ENCODE measurements around the gene COG5.

Gene COG5

DNA sequence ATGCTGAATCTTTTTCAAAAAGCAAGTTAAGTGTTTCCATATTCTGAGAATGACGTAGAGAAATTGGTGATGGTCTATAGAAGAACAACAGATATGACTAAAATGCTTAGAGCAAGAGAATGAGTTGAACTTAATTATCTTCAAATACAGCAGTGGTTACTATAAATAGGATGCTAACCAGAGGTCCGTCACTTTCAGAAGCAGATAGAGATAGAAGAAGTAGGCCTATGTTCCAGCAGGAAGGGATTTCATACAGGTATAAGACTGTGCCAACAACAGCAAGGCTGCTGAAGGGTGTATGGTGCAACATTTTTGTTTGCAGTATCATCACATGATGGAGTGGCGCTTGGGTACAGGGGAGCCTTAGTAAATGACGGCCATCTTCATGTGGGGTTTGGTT lies 326.3 kb downstream of the COG5 start:
- DNase-seq: no peak
- Histone ChIP-seq H3K4me1 (no peaks in the 10 kb centered on the region; the same call in 1 of the 2 replicates), H3K4me3 (ENCODE audit: low read depth, low read length) (no peak overlapping the region), H3K9me3 (no peaks in the 10 kb centered on the region), H3K27me3 (no peaks in the 10 kb centered on the region), H3K36me3 (peaks cover 3% of the 10 kb centered on the region; the same call in 1 of the 2 replicates)
- TF ChIP-seq, protein P1, sequence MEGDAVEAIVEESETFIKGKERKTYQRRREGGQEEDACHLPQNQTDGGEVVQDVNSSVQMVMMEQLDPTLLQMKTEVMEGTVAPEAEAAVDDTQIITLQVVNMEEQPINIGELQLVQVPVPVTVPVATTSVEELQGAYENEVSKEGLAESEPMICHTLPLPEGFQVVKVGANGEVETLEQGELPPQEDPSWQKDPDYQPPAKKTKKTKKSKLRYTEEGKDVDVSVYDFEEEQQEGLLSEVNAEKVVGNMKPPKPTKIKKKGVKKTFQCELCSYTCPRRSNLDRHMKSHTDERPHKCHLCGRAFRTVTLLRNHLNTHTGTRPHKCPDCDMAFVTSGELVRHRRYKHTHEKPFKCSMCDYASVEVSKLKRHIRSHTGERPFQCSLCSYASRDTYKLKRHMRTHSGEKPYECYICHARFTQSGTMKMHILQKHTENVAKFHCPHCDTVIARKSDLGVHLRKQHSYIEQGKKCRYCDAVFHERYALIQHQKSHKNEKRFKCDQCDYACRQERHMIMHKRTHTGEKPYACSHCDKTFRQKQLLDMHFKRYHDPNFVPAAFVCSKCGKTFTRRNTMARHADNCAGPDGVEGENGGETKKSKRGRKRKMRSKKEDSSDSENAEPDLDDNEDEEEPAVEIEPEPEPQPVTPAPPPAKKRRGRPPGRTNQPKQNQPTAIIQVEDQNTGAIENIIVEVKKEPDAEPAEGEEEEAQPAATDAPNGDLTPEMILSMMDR (IDR thresholded peaks at IDR 0.05; ENCODE audit: low read depth, low read length): no peak

DNA sequence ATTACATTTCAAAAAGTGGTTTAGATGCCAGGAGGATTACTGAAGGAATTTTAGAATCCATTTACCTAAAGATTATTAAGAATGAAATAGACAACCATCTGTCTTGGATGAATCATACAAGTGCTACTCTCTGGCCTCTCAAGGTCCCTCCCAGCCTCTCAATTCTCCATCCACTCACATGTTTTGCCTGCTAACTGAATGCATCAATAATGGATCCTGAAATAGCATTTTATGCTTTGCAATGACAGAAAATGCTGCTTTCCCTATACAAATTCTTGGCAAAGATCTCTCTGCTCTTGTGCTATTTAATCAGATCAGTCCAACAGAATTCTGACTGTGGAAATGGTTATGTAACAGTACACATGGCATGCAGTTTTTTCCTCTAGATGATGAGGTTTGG lies 326.9 kb downstream of the COG5 start:
- Histone ChIP-seq H3K9me3 (no peaks in the 10 kb centered on the region), H3K36me3 (peaks cover under 1% of the 10 kb centered on the region; the same call in 1 of the 2 replicates), H3K4me3 (ENCODE audit: low read depth, low read length) (no peak overlapping the region), H3K4me1 (no peaks in the 10 kb centered on the region; the same call in 1 of the 2 replicates), H3K27me3 (no peaks in the 10 kb centered on the region)
- DNase-seq: no peak
- TF ChIP-seq, protein P1 (IDR thresholded peaks at IDR 0.05; ENCODE audit: low read depth, low read length): no peak

DNA sequence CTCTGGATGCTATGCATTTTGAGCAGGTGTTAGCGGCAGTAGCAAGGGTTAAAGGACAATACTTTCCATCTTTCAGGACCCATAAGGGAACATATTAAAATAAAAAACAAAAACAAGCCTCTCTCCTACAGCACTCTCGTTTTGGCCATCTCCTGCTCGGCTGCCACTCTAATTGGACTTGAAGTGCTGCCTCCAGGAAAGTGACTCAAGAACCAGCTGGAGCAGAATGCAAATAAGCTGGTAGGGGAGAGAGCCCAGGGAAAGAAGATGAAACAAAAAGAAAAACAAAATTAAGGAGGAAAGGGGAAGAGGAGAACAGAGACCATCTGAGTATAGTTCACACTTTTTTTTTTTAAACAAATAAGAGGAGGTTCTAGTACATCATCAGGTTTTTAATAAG lies 329.3 kb downstream of the COG5 start:
- no peak for DNase-seq
- H3K4me1 ChIP-seq: no peaks in the 10 kb centered on the region; the same call in 1 of the 2 replicates
- no peak overlapping the region for H3K4me3 ChIP-seq (ENCODE audit: low read depth, low read length)
- no peaks in the 10 kb centered on the region for H3K9me3 ChIP-seq
- no peaks in the 10 kb centered on the region for H3K27me3 ChIP-seq
- TF ChIP-seq, protein P1 (IDR thresholded peaks at IDR 0.05; ENCODE audit: low read depth, low read length): no peak
- H3K36me3 ChIP-seq: no peaks in the 10 kb centered on the region

DNA sequence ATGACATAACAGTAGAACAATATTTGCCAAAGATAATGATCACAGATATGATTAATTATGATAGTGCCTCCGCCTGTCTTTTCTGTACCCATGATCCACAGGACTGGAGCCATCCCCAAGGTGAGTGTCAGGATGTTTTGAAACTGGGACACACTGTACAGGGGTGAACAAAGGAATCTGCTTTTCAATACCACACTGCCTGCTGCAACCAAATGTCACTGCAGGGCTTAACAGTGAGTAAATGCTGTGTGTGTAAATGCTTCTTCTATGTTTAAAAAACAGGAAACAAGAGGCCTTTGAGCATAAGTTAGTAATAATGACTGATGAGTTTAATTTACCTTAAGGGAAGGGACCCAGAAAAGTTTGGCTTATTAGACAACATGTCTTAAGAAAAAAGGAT lies 329.7 kb downstream of the COG5 start:
- no peak overlapping the region for H3K4me3 ChIP-seq (ENCODE audit: low read depth, low read length)
- H3K27me3 ChIP-seq: no peaks in the 10 kb centered on the region
- DNase-seq: no peak
- no peaks in the 10 kb centered on the region for H3K36me3 ChIP-seq
- H3K4me1 ChIP-seq: no peaks in the 10 kb centered on the region; the same call in 1 of the 2 replicates
- H3K9me3 ChIP-seq: no peaks in the 10 kb centered on the region
- TF ChIP-seq, protein P1 (IDR thresholded peaks at IDR 0.05; ENCODE audit: low read depth, low read length): no peak

DNA sequence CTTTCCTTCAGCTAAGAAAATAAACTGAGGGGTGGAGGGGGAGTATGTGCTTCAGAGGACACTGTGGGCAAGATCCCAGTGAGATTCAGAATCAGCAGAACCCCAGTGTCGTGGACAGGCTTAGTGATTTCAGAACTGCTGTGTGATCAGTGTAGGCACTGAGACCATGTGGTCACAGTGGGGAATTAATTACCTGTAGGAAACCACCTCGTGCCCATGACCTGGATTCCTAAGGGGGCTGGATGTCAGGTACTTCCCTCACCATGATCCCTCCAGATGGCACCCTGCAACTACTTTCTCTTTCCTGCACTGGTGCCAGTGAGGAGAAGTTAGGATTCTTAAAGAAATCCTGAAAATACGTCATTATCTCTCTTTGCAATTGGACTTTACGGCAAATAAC lies 330.5 kb downstream of the COG5 start:
- TF ChIP-seq, protein P1 (IDR thresholded peaks at IDR 0.05; ENCODE audit: low read depth, low read length): no peak
- no peaks in the 10 kb centered on the region for H3K27me3 ChIP-seq
- no peak overlapping the region for H3K4me3 ChIP-seq (ENCODE audit: low read depth, low read length)
- no peaks in the 10 kb centered on the region for H3K9me3 ChIP-seq
- H3K4me1 ChIP-seq: no peaks in the 10 kb centered on the region; the same call in 1 of the 2 replicates
- H3K36me3 ChIP-seq: no peaks in the 10 kb centered on the region
- DNase-seq: no peak

DNA sequence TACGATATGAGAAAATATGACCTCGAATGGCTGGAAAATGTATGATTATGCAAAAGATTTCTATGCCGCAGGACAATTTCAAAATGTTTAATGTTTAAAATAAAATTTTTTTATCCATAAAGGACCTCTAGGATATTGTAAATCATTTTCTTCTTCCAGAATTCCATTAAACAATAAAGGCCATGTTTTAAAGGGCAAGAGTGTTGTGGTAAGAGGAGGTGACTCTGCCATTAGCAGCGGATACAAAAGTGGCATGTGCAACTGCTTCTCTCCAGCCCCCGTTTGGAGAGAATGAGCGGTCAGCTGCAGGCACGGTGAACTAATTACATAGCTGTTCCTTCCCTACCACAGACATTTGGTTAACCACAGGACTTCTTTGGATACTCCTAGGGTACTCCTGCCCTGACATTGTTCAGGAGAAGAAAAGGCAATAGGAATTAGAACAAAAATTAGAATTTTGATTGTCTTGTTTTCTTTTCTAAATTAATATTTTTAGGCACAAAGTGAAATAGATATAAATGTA lies 331.1 kb downstream of the COG5 start:
- no peak for DNase-seq
- TF ChIP-seq, protein P1 (IDR thresholded peaks at IDR 0.05; ENCODE audit: low read depth, low read length): no peak
- Histone ChIP-seq H3K4me1 (no peaks in the 10 kb centered on the region; the same call in 1 of the 2 replicates), H3K36me3 (no peaks in the 10 kb centered on the region), H3K27me3 (no peaks in the 10 kb centered on the region), H3K9me3 (no peaks in the 10 kb centered on the region), H3K4me3 (ENCODE audit: low read depth, low read length) (no peak overlapping the region)
